IMR-90 (cell line): ENCODE data around the gene CGREF1. TPM values are rescaled to one million over a fixed set of nuclear protein-coding genes. Genes with fewer than 3 reads are reported as not detected.

Experiments used
- ATAC-seq: fragments of 200-7000 bp; cut with Tn5 transposase; 2 replicates; pipeline ENCODE4 v1.9.1; 2020; ENCODE audit warnings: low read depth, mild to moderate bottlenecking, moderate library complexity
- BruUV-seq: library from RNA; stranded (reverse); fragments of 400-500 nt; replicated peaks from 2 replicates; lab custom pipeline; 2021; lab: Mats Ljungman, UMichigan
- CTCF ChIA-PET: fragments of 300-600 bp; formaldehyde crosslinking; extraction: SDS; loops from one replicate; lab custom pipeline; 2021; ENCODE audit warnings: antibody characterized with exemption; lab: Yijun Ruan, JAX
- POLR2A ChIA-PET: fragments of 300-600 bp; sonication (Branson Sonifier 250); formaldehyde crosslinking; loops from one replicate; lab custom pipeline; 2022; ENCODE audit warnings: antibody characterized with exemption; ENCODE audit not compliant: unreplicated experiment; lab: Charles Lee
- DNase-seq: peaks from one replicate; pipeline ENCODE4 v3.0.0; 2013
- H2AFZ ChIP-seq: replicated peaks from 2 replicates; pipeline ENCODE3; 2013; ENCODE audit warnings: low read length, mild to moderate bottlenecking; ENCODE audit not compliant: poor library complexity
- H2AK5ac ChIP-seq: 2 replicates; pipeline ENCODE4 v1.6.1; 2013; ENCODE audit warnings: low read depth, low read length, inconsistent platforms
- H2AK9ac ChIP-seq: replicated peaks from 2 replicates; pipeline ENCODE3; 2013; ENCODE audit warnings: mild to moderate bottlenecking, low read depth, low read length, moderate library complexity; ENCODE audit not compliant: poor library complexity
- H2BK120ac ChIP-seq: 2 replicates; pipeline ENCODE4 v1.6.1; 2013; ENCODE audit warnings: low read depth, low read length, inconsistent platforms
- H2BK15ac ChIP-seq: 3 replicates; pipeline ENCODE4 v1.6.1; 2013; ENCODE audit warnings: low read depth, low read length, inconsistent platforms
- H2BK20ac ChIP-seq: 2 replicates; pipeline ENCODE4 v1.6.1; 2013; ENCODE audit warnings: low read depth, mild to moderate bottlenecking, inconsistent platforms, low read length, moderate library complexity
- H2BK5ac ChIP-seq: 2 replicates; pipeline ENCODE4 v1.6.1; 2013; ENCODE audit warnings: mild to moderate bottlenecking, low read depth, low read length, inconsistent platforms; ENCODE audit not compliant: poor library complexity, severe bottlenecking
- H3K14ac ChIP-seq: replicated peaks from 2 replicates; pipeline ENCODE4 v1.6.1; 2013; ENCODE audit warnings: low read depth, low read length, inconsistent platforms
- H3K18ac ChIP-seq: 2 replicates; pipeline ENCODE4 v1.6.1; 2013; ENCODE audit warnings: low read depth, low read length, control low read depth
- H3K23ac ChIP-seq: 2 replicates; pipeline ENCODE4 v1.6.1; 2013; ENCODE audit warnings: low read depth, low read length, inconsistent platforms
- H3K27ac ChIP-seq: 2 replicates; pipeline ENCODE4 v1.5.1; 2013; ENCODE audit warnings: mild to moderate bottlenecking, control low read depth, low read length; ENCODE audit not compliant: insufficient read depth
- H3K27me3 ChIP-seq: 2 replicates; pipeline ENCODE4 v1.6.1; 2013; ENCODE audit warnings: low read length; ENCODE audit not compliant: control insufficient read depth, insufficient read depth
- H3K36me3 ChIP-seq: 2 replicates; pipeline ENCODE4 v1.6.1; 2013; ENCODE audit warnings: low read length, mixed read lengths; ENCODE audit not compliant: control insufficient read depth, insufficient read depth
- H3K4ac ChIP-seq: 2 replicates; pipeline ENCODE4 v1.6.1; 2013; ENCODE audit warnings: low read depth, low read length, inconsistent platforms
- H3K4me1 ChIP-seq: 2 replicates; pipeline ENCODE4 v1.6.1; 2013; ENCODE audit warnings: low read length, mixed read lengths; ENCODE audit not compliant: control insufficient read depth, insufficient read depth
- H3K4me2 ChIP-seq: 2 replicates; pipeline ENCODE4 v1.6.1; 2013; ENCODE audit warnings: low read depth, mild to moderate bottlenecking, control low read depth, low read length, moderate library complexity
- H3K4me3 ChIP-seq: 2 replicates; pipeline ENCODE4 v1.5.1; 2013; ENCODE audit warnings: low read depth, mild to moderate bottlenecking, control low read depth, low read length, moderate library complexity; ENCODE audit not compliant: insufficient read depth
- H3K56ac ChIP-seq: 2 replicates; pipeline ENCODE4 v1.6.1; 2013; ENCODE audit warnings: low read length, inconsistent platforms; ENCODE audit not compliant: insufficient read depth; ENCODE audit errors: extremely low read depth
- H3K79me1 ChIP-seq, 2 experiments: 2 replicates each; pipeline ENCODE4 v1.6.1; 2013; ENCODE audit warnings: low read length in 2 of 2, inconsistent platforms in 1 of 2, low read depth in 1 of 2
- H3K9ac ChIP-seq: 2 replicates; pipeline ENCODE4 v1.6.1; 2013; ENCODE audit warnings: low read depth, low read length, control low read depth
- H3K9me1 ChIP-seq: 2 replicates; pipeline ENCODE4 v1.6.1; 2013; ENCODE audit warnings: low read length, inconsistent platforms; ENCODE audit not compliant: insufficient read depth
- H3K9me3 ChIP-seq: 2 replicates; pipeline ENCODE4 v1.6.1; 2013; ENCODE audit warnings: low read length; ENCODE audit not compliant: control insufficient read depth, insufficient read depth
- H4K20me1 ChIP-seq: 2 replicates; pipeline ENCODE4 v1.6.1; 2013; ENCODE audit warnings: low read length, inconsistent platforms; ENCODE audit not compliant: insufficient read depth
- H4K5ac ChIP-seq: 2 replicates; pipeline ENCODE4 v1.6.1; 2013; ENCODE audit warnings: mild to moderate bottlenecking, low read depth, low read length, control low read depth
- H4K8ac ChIP-seq, 2 experiments: 2 replicates each; pipeline ENCODE4 v1.6.1; 2013; ENCODE audit warnings: low read depth in 2 of 2, low read length in 2 of 2, control low read depth in 1 of 2, inconsistent platforms in 1 of 2
- H4K91ac ChIP-seq: 2 replicates; pipeline ENCODE4 v1.6.1; 2013; ENCODE audit warnings: low read depth, low read length, inconsistent platforms; ENCODE audit not compliant: insufficient read depth
- FOS ChIP-seq: fragments of 150-350 bp; IDR thresholded peaks from 2 replicates; pipeline ENCODE4 v1.6.1; 2016; ENCODE audit warnings: low read depth, low read length
- RFX5 ChIP-seq: IDR thresholded peaks from 2 replicates; pipeline ENCODE4 v1.8.0; 2012; ENCODE audit warnings: low read depth, mild to moderate bottlenecking, low read length, moderate library complexity
- WGBS, 2 experiments: methylation state at CpG; one replicate each; pipeline versions ENCODE4 v1.1.5 to v1.1.7; 2013; ENCODE audit warnings: missing lambda C conversion rate in 2 of 2; ENCODE audit not compliant: insufficient read length in 1 of 2; ENCODE audit errors: extremely low coverage in 2 of 2; 5-methylcytosine and 5-hydroxymethylcytosine counted together
- dilution Hi-C: fragments of 300-500 bp; cut with HindIII; formaldehyde crosslinking; loops from one replicate; pipeline ENCODE4 v1.14.3; 2018; ENCODE audit warnings: low sequenced_read_pairs; ENCODE audit not compliant: unreplicated experiment
- in situ Hi-C: fragments of 300-500 bp; cut with MboI; formaldehyde crosslinking; loops from 3 replicates; pipeline ENCODE4 v1.14.3; 2019; ENCODE audit warnings: low sequenced_read_pairs, inconsistent platforms, mixed read lengths
- intact Hi-C: fragments of 100-400 bp; cut with micrococcal nuclease; formaldehyde crosslinking; loops from 2 replicates; pipeline ENCODE4 v1.10.0; 2022
- polyA plus RNA-seq, 3 experiments: library from polyadenylated mRNA; depleted of rRNA; stranded (reverse); fragments of >200 nt; gene quantifications; 2 replicates each; pipeline ENCODE4 v1.2.3, GENCODE V29; 2012; ENCODE audit warnings: low replicate concordance in 1 of 3
- total RNA-seq: library from RNA; depleted of rRNA; stranded (reverse); fragments of >200 nt; gene quantifications from 2 replicates; pipeline ENCODE4 v1.2.3, GENCODE V29; 2012
- TF ChIP-seq, protein P1 (sequence below): fragments of 150-350 bp; IDR thresholded peaks from 2 replicates; pipeline ENCODE4 v1.6.1; 2016; ENCODE audit warnings: low read depth, mild to moderate bottlenecking, low read length, moderate library complexity, borderline replicate concordance

CGREF1 gene
- total and polyA plus RNA-seq, 2 of the 4 experiments (the other 2 are of a cell fraction), result 0.54 to 1.3 TPM

DNA sequence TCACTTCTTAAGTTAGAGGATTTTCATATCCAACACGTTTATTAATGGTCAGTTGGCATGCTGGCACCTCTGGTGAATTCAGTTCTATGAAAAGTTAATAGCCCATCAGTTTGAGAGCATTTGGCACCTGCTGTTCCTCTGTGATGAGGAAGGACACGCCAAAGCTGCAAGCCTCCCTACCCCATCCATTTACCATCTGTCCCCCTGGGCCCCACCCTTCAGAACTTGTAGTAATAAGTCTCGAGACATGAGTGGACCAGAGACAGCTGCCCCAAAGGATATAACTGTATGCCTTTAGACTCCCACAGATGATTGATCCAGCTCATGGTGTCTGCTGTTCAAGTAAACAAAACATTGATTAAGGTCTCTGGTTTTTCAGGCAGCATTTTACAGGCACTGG lies 53.8 kb downstream of the CGREF1 start:
- Histone ChIP-seq H3K9ac (no peak overlapping the region), H4K8ac (no peak overlapping the region), H3K4ac (no peak overlapping the region), H3K9me1 (peaks cover 31% of the 10 kb centered on the region; the same call in 1 of the 2 replicates), H3K4me3 (no peak overlapping the region), H3K14ac (no peak overlapping the region), H2BK120ac (no peak overlapping the region), H2AFZ (no peak overlapping the region), H2AK5ac (no peak overlapping the region), H3K4me2 (no peak overlapping the region), H3K9me3 (no peaks in the 10 kb centered on the region), H4K20me1 (peaks cover 20% of the 10 kb centered on the region), H3K36me3 (peaks cover 36% of the 10 kb centered on the region), H3K27ac (no peak overlapping the region), H4K5ac (no peak overlapping the region), H3K56ac (no peak overlapping the region), H2BK5ac (no peak overlapping the region), H4K91ac (no peak overlapping the region), H3K18ac (no peak overlapping the region), H3K23ac (no peak overlapping the region), H2AK9ac (no peak overlapping the region), H3K27me3 (no peaks in the 10 kb centered on the region), H3K4me1 (peaks cover 13% of the 10 kb centered on the region; the same call in 1 of the 2 replicates), H2BK20ac (no peak overlapping the region), H2BK15ac (no peak overlapping the region), H3K79me1 (peaks cover 54 to 74% of the 10 kb centered on the region in 2 experiments)
- dilution Hi-C loops, result no loop called here
- in situ Hi-C loops, result no loop called here
- intact Hi-C loops, result no loop called here
- no TSS peak for BruUV-seq
- no peak for DNase-seq
- no peak for ATAC-seq
- TF ChIP-seq FOS (no peak), RFX5 (no peak)
- TF ChIP-seq, protein P1, sequence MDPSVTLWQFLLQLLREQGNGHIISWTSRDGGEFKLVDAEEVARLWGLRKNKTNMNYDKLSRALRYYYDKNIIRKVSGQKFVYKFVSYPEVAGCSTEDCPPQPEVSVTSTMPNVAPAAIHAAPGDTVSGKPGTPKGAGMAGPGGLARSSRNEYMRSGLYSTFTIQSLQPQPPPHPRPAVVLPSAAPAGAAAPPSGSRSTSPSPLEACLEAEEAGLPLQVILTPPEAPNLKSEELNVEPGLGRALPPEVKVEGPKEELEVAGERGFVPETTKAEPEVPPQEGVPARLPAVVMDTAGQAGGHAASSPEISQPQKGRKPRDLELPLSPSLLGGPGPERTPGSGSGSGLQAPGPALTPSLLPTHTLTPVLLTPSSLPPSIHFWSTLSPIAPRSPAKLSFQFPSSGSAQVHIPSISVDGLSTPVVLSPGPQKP, result no peak
- no CpG with 5 or more reads among the region's 3 CpGs for WGBS, 2 experiments
- ChIA-PET CTCF (no interaction called here), POLR2A (interaction anchor here (0.5 to 1.0 kb wide), 2 partner anchors 15 to 207 kb away, joined by 3 read pairs; no protein-coding TSS in a partner anchor)
